Measurements from ENCODE around the gene CHD2. TPM values are rescaled to one million over a fixed set of nuclear protein-coding genes. Genes with fewer than 3 reads are reported as not detected.
A peak's percentile ranks its signal among the peaks of the same experiment; 100 is the strongest.

Gene CHD2
- total and polyA plus RNA-seq, 4 donors = 13.9 to 90.2 (median 49.4) TPM

GRCh38 chr15:92922418-92923002 is 22.4 kb downstream of the CHD2 start:
- peaks cover 2 to 37% (median 22%) of the 10 kb centered on the region in 4 donors for H3K36me3 ChIP-seq (ENCODE audit: control insufficient read depth in 4 of 4, insufficient read depth in 3 of 4, low read depth in 1 of 4, low read length in 3 of 4)
- TF ChIP-seq JUND (IDR thresholded peaks at IDR 0.05) (no peak), YY1 (IDR thresholded peaks at IDR 0.05) (no peak), GABPA (IDR thresholded peaks at IDR 0.05 in 1 of 2, conservative IDR thresholded peaks at IDR 0.05 in 1 of 2) (no peak), TAF1 (conservative IDR thresholded peaks at IDR 0.05) (no peak), FOXA2 (IDR thresholded peaks at IDR 0.05) (no peak), FOXA1 (IDR thresholded peaks at IDR 0.05) (no peak), RXRA (IDR thresholded peaks at IDR 0.05) (no peak), HNF4G (IDR thresholded peaks at IDR 0.05) (no peak), EGR1 (IDR thresholded peaks at IDR 0.05; ENCODE audit: low read depth in 2 of 2) (no peak), HNF4A (conservative IDR thresholded peaks at IDR 0.05) (no peak)
- TF ChIP-seq, protein P1, sequence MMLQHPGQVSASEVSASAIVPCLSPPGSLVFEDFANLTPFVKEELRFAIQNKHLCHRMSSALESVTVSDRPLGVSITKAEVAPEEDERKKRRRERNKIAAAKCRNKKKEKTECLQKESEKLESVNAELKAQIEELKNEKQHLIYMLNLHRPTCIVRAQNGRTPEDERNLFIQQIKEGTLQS (IDR thresholded peaks at IDR 0.05) = no peak
- TF ChIP-seq, protein P2, sequence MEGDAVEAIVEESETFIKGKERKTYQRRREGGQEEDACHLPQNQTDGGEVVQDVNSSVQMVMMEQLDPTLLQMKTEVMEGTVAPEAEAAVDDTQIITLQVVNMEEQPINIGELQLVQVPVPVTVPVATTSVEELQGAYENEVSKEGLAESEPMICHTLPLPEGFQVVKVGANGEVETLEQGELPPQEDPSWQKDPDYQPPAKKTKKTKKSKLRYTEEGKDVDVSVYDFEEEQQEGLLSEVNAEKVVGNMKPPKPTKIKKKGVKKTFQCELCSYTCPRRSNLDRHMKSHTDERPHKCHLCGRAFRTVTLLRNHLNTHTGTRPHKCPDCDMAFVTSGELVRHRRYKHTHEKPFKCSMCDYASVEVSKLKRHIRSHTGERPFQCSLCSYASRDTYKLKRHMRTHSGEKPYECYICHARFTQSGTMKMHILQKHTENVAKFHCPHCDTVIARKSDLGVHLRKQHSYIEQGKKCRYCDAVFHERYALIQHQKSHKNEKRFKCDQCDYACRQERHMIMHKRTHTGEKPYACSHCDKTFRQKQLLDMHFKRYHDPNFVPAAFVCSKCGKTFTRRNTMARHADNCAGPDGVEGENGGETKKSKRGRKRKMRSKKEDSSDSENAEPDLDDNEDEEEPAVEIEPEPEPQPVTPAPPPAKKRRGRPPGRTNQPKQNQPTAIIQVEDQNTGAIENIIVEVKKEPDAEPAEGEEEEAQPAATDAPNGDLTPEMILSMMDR (IDR thresholded peaks at IDR 0.05; ENCODE audit: low read depth, low read length, missing input control) = no peak
- 67% methylated on average over 5 of the region's 5 CpGs for WGBS
- peak overlapping the region; percentile 56 to 66 for H3K27ac ChIP-seq (ENCODE audit: low read depth in 1 of 2, low read length in 2 of 2)
- H3K27me3 ChIP-seq (ENCODE audit: control insufficient read depth in 4 of 4, insufficient read depth in 4 of 4, low read length in 3 of 4) = no peaks in the 10 kb centered on the region
- no peak for DNase-seq (ENCODE audit: low spot score)
- H3K9me3 ChIP-seq (ENCODE audit: control insufficient read depth in 4 of 4, low read length in 3 of 4) = no peaks in the 10 kb centered on the region
- no peak overlapping the region for H3K9ac ChIP-seq (ENCODE audit: low read depth in 1 of 2, low read length in 2 of 2)
- H3K4me1 ChIP-seq (ENCODE audit: control insufficient read depth in 4 of 4, insufficient read depth in 4 of 4, low read length in 3 of 4) = peaks cover 3 to 35% (median 12%) of the 10 kb centered on the region in 4 donors
- H3K4me3 ChIP-seq (ENCODE audit: low read depth in 1 of 3, low read length in 3 of 3) = no peak overlapping the region

DNA sequence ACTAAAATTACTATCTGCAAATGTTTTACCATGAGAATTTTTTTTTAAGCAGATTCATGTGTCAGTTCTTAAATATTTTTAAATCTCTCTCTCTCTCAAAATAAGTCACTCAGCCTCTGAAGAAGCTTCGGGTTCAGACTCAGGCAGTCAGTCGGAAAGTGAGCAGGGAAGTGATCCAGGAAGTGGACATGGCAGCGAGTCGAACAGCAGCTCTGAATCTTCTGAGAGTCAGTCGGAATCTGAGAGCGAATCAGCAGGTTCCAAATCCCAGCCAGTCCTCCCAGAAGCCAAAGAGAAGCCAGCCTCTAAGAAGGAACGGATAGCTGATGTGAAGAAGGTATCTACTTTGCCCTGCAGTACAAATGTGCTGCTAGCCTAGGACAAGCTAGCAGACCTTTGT is 24.1 kb downstream of the CHD2 start:
- H3K27ac ChIP-seq (ENCODE audit: low read depth in 1 of 2, low read length in 2 of 2) = peak overlapping the region in 1 of 2 donors; percentile 15
- 71% methylated on average over 7 of the region's 7 CpGs for WGBS
- H3K9ac ChIP-seq (ENCODE audit: low read depth in 1 of 2, low read length in 2 of 2) = no peak overlapping the region
- no peaks in the 10 kb centered on the region for H3K27me3 ChIP-seq (ENCODE audit: control insufficient read depth in 4 of 4, insufficient read depth in 4 of 4, low read length in 3 of 4)
- H3K36me3 ChIP-seq (ENCODE audit: control insufficient read depth in 4 of 4, insufficient read depth in 3 of 4, low read depth in 1 of 4, low read length in 3 of 4) = peaks cover 4 to 53% (median 39%) of the 10 kb centered on the region in 4 donors
- no peak for DNase-seq (ENCODE audit: low spot score)
- no peaks in the 10 kb centered on the region for H3K9me3 ChIP-seq (ENCODE audit: control insufficient read depth in 4 of 4, low read length in 3 of 4)
- H3K4me3 ChIP-seq (ENCODE audit: low read depth in 1 of 3, low read length in 3 of 3) = no peak overlapping the region
- peaks cover 0 to 28% (median 12%) of the 10 kb centered on the region in 4 donors for H3K4me1 ChIP-seq (ENCODE audit: control insufficient read depth in 4 of 4, insufficient read depth in 4 of 4, low read length in 3 of 4)
- TF ChIP-seq NR2F2 (IDR thresholded peaks at IDR 0.05) = no peak
- no peak for TF ChIP-seq SP1 (IDR thresholded peaks at IDR 0.05)
- no peak for TF ChIP-seq FOXA1 (IDR thresholded peaks at IDR 0.05)
- TF ChIP-seq RAD21 (IDR thresholded peaks at IDR 0.05) = no peak
- TF ChIP-seq, protein P1 (IDR thresholded peaks at IDR 0.05) = no peak
- TF ChIP-seq TAF1 (conservative IDR thresholded peaks at IDR 0.05) = no peak

DNA sequence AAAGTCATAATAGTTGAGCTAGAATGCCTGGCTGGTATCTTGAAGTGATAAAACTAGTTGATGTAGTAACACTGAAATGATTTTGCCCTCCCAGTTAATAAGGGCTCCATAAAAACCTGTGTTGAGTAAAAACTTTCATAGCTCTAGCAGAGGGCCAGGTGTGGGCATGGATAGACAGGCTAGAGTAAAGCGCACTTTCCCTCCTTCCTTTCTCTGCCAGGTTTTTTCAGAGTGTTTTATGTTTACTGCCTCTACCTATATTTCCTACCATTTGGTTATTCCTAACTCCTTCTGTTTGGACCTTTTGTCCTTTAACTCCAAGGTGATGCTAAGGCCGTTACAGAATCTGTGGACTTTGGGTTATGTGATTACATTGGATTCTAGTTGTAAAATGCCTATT is 25.3 kb downstream of the CHD2 start:
- H3K4me1 ChIP-seq (ENCODE audit: control insufficient read depth in 4 of 4, insufficient read depth in 4 of 4, low read length in 3 of 4) = peaks cover 0 to 21% (median 11%) of the 10 kb centered on the region in 4 donors
- DNase-seq (ENCODE audit: low spot score) = no peak
- no peak overlapping the region for H3K4me3 ChIP-seq (ENCODE audit: low read depth in 1 of 3, low read length in 3 of 3)
- peaks cover 7 to 61% (median 48%) of the 10 kb centered on the region in 4 donors for H3K36me3 ChIP-seq (ENCODE audit: control insufficient read depth in 4 of 4, insufficient read depth in 3 of 4, low read depth in 1 of 4, low read length in 3 of 4)
- 76% methylated on average over 2 of the region's 2 CpGs for WGBS
- TF ChIP-seq HNF4A (conservative IDR thresholded peaks at IDR 0.05) (peak in 1 of 2 donors; percentile 14), RXRA (IDR thresholded peaks at IDR 0.05) (no peak), SP1 (IDR thresholded peaks at IDR 0.05) (no peak)
- TF ChIP-seq, protein P3, sequence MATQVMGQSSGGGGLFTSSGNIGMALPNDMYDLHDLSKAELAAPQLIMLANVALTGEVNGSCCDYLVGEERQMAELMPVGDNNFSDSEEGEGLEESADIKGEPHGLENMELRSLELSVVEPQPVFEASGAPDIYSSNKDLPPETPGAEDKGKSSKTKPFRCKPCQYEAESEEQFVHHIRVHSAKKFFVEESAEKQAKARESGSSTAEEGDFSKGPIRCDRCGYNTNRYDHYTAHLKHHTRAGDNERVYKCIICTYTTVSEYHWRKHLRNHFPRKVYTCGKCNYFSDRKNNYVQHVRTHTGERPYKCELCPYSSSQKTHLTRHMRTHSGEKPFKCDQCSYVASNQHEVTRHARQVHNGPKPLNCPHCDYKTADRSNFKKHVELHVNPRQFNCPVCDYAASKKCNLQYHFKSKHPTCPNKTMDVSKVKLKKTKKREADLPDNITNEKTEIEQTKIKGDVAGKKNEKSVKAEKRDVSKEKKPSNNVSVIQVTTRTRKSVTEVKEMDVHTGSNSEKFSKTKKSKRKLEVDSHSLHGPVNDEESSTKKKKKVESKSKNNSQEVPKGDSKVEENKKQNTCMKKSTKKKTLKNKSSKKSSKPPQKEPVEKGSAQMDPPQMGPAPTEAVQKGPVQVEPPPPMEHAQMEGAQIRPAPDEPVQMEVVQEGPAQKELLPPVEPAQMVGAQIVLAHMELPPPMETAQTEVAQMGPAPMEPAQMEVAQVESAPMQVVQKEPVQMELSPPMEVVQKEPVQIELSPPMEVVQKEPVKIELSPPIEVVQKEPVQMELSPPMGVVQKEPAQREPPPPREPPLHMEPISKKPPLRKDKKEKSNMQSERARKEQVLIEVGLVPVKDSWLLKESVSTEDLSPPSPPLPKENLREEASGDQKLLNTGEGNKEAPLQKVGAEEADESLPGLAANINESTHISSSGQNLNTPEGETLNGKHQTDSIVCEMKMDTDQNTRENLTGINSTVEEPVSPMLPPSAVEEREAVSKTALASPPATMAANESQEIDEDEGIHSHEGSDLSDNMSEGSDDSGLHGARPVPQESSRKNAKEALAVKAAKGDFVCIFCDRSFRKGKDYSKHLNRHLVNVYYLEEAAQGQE (IDR thresholded peaks at IDR 0.05) = no peak
- H3K27me3 ChIP-seq (ENCODE audit: control insufficient read depth in 4 of 4, insufficient read depth in 4 of 4, low read length in 3 of 4) = no peaks in the 10 kb centered on the region
- H3K9ac ChIP-seq (ENCODE audit: low read depth in 1 of 2, low read length in 2 of 2) = no peak overlapping the region
- H3K27ac ChIP-seq (ENCODE audit: low read depth in 1 of 2, low read length in 2 of 2) = no peak overlapping the region
- no peaks in the 10 kb centered on the region for H3K9me3 ChIP-seq (ENCODE audit: control insufficient read depth in 4 of 4, low read length in 3 of 4)
